ENCODE data around the gene SLC8A2. TPM values are rescaled to one million over a fixed set of nuclear protein-coding genes. Genes with fewer than 3 reads are reported as not detected.

SLC8A2 gene
- total RNA-seq, 2 experiments from 2014 or later = not detected

DNA sequence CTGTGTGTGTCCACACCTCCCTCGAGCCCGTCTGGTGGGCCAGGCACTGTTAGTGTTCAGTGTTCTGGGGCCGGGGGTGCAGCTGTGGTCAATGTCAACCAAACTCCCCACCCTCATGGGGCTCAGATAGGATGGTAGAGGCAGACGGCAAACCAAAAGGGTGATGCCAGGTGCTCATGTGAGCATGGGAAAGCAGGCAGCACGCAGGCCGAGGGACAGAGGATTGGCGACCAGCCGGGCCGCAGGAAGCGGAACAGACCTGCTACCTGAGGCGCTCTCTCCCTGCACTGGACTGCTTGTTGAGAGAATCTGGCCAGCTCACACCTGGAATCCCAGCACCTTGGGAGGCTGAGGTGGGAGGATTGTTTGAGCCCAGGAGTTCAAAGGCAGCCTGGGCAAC is 93.4 kb downstream of the SLC8A2 start:
- ChIA-PET POLR2A (no interaction called here), CTCF (interaction anchor here (0.8 to 1.2 kb wide), 2 partner anchors 13 to 29 kb away, joined by 3 to 5 read pairs; partner anchors contain the start of gene DHX34)

Other genes with a start within 250 kb of the SLC8A2 start
- gene BBC3, start 240.7 kb downstream of the SLC8A2 start, total RNA-seq = 10 to 100 TPM; 14.6 to 15.5 TPM
- gene CCDC9, start 215.4 kb downstream of the SLC8A2 start, total RNA-seq = 10 to 100 TPM; 21.3 to 22.3 TPM
- gene INAFM1, start 197.0 kb downstream of the SLC8A2 start, total RNA-seq = 1 to 10 TPM; 7.6 to 8.2 TPM
- gene C5AR1, start 162.0 kb downstream of the SLC8A2 start, total RNA-seq = under 1 TPM; 0.86 to 0.99 TPM
- gene C5AR2, start 139.7 kb downstream of the SLC8A2 start, total RNA-seq = not detected
- gene DHX34, start 122.6 kb downstream of the SLC8A2 start, total RNA-seq = 10 to 100 TPM; 22.3 to 23.3 TPM
- not detected for gene MEIS3, start 52.4 kb downstream of the SLC8A2 start, total RNA-seq
- gene KPTN, start 12.3 kb upstream of the SLC8A2 start, total RNA-seq = 10 to 100 TPM in 1 of 2 experiments, 1 to 10 TPM in 1; 9.5 to 10.4 TPM
- 10 to 100 TPM; 59.0 to 68.5 TPM for gene NAPA, start 43.2 kb upstream of the SLC8A2 start, total RNA-seq
- gene ZNF541, start 101.3 kb upstream of the SLC8A2 start, total RNA-seq = not detected
- gene BICRA, start 137.2 kb upstream of the SLC8A2 start, total RNA-seq = 10 to 100 TPM in 1 of 2 experiments, 1 to 10 TPM in 1; 9.3 to 10.9 TPM
- under 1 TPM; 0.10 to 0.17 TPM for gene EHD2, start 241.5 kb upstream of the SLC8A2 start, total RNA-seq

Measured in activated CD8-positive, alpha-beta memory T cell treated with anti-CD3 and anti-CD28 coated beads for 36 hours (primary cell).